AG09319 (cell line): Measurements from ENCODE around the gene RNF19B.

Source experiments
- DNase-seq: peaks from one replicate; pipeline ENCODE4 v3.0.0-alpha.2; 2010; ENCODE audit warnings: low read depth; ENCODE audit errors: extremely low read depth
- CTCF ChIP-seq: IDR thresholded peaks from 2 replicates; pipeline ENCODE4 v1.5.1; 2011; ENCODE audit warnings: low read depth, mild to moderate bottlenecking, inconsistent platforms, low read length, moderate library complexity

The RNF19B gene

GRCh38 chr1:32889731-32890278, 74.8 kb downstream of the RNF19B start:
- no peak for TF ChIP-seq CTCF
- no peak for DNase-seq

DNA sequence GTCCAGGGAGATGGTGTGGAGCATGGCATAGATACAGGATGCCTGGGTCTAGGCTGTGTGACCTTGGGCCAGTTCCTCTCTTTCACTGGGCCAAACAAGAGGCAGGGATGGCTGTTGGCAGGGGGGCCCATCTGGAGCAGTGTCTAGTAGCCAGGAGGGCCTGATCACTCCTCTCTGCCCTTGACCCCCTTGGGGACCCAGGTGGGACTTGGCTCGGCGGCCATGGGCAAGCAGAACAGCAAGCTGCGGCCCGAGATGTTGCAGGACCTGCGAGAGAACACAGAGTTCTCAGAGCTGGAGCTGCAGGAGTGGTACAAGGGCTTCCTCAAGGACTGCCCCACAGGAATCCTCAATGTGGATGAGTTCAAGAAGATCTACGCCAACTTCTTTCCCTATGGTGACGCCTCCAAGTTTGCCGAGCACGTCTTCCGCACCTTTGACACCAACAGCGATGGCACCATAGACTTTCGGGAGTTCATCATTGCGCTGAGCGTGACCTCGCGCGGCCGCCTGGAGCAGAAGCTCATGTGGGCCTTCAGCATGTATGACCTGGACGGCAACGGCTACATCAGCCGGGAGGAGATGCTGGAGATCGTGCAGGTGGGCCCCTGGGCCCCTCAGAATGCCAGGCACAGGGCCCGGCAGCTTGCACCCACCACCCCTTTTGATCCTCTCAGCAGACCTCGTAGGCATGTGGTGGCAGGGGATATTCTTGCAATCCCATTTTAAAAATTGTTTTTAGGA, 75.8 kb downstream of the RNF19B start:
- TF ChIP-seq CTCF, result no peak
- no peak for DNase-seq

DNA sequence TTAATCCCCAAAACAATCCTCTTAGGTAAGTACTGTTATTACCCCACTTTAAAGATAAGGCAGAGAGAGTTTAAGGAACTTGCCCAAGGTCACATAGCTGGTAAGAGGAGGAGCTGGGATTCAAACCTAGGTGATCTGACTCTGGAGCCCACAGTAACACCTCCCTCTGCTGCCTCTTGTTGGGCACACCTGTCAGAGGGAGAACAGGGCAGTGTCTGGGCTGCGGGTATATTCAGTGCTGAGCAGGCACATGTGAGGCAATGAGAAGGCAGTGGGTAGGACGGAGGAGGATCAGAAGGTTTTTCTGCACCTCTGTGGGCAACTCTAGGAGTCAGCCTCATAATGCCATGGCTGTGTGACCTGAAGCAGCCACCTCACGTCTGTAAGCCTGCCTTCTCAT, 76.5 kb downstream of the RNF19B start:
- no peak for DNase-seq
- no peak for TF ChIP-seq CTCF

DNA sequence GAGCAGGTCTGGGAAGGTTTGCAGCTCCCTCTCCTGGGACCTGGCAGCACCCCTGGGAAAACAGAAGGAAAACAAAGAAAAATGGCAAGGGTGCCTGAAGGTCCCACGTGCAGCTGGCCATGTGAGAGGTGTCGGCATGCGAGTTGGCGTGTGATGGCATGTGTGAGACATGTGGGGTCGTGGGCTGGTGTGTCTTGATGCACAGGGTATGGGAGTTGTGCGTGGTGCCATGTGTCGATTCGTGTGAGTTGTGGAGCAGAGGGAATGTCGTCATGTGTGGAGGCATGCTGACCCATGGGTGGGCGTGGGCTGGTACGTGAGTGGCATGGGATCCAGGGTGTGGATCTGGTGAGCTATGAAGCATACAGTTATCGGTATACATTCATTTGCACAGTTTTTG, 77.0 kb downstream of the RNF19B start:
- no peak for DNase-seq
- TF ChIP-seq CTCF, result no peak

- DNase-seq, result no peak
- TF ChIP-seq CTCF, result no peak
Measured at GRCh38 chr1:32886828-32887414, 77.7 kb downstream of the RNF19B start.
